Measurements from ENCODE around the gene PBX3. TPM values are rescaled to one million over a fixed set of nuclear protein-coding genes. Genes with fewer than 3 reads are reported as not detected.

Gene PBX3
- total RNA-seq, 4 donors from 2014 or later, result 18.0 to 33.5 (median 24.2) TPM

GRCh38 chr9:125810161-125810560 is 63.0 kb downstream of the PBX3 start:
- peaks cover 0 to 6% (median 0%) of the 10 kb centered on the region in 4 donors for H3K4me1 ChIP-seq
- H3K9me3 ChIP-seq, result no peaks in the 10 kb centered on the region
- no peak overlapping the region for H3K4me3 ChIP-seq
- DNase-seq (ENCODE audit: low spot score in 2 of 2), result no peak
- H3K27me3 ChIP-seq, result no peaks in the 10 kb centered on the region
- no peak for TF ChIP-seq POLR2A (IDR thresholded peaks at IDR 0.05)
- TF ChIP-seq EP300 (IDR thresholded peaks at IDR 0.05), result no peak
- no peak for TF ChIP-seq CTCF (IDR thresholded peaks at IDR 0.05)
- H3K27ac ChIP-seq, result no peak overlapping the region
- H3K36me3 ChIP-seq, result peaks cover 0 to 7% (median 0%) of the 10 kb centered on the region in 3 donors

DNA sequence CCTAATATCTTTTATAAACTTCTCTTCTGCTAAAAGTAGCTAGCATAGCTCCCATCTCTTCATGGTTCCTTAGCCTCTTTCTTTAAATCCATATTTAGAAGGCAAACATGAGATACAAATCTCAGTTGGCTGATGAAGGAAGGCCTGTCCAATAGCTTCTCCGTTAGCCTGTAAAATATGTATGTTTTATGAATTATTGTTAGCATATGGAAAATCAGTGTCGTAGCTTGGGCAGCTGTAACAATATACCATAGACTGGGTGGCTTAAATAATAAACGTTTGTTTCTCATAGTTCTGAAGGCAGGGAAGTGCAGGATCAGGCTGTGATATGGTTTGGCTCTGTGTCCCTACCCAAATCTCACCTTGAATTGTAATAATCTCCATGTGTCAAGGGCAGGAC is 63.8 kb downstream of the PBX3 start:
- WGBS, 2 donors, result 72 to 75% methylated on average over 3 of the region's 3 CpGs
- no peaks in the 10 kb centered on the region for H3K27me3 ChIP-seq
- TF ChIP-seq CTCF (IDR thresholded peaks at IDR 0.05) (no peak), EP300 (IDR thresholded peaks at IDR 0.05) (no peak), POLR2A (IDR thresholded peaks at IDR 0.05) (no peak)

GRCh38 chr9:125812403-125812802 is 65.2 kb downstream of the PBX3 start:
- TF ChIP-seq EP300 (IDR thresholded peaks at IDR 0.05) (no peak), POLR2A (IDR thresholded peaks at IDR 0.05) (no peak), CTCF (IDR thresholded peaks at IDR 0.05) (no peak)
- H3K27ac ChIP-seq, result no peak overlapping the region
- peaks cover 0 to 7% (median 0%) of the 10 kb centered on the region in 3 donors for H3K36me3 ChIP-seq
- H3K27me3 ChIP-seq, result no peaks in the 10 kb centered on the region
- WGBS, 2 donors, result 95 to 97% methylated on average over 6 of the region's 6 CpGs
- H3K4me1 ChIP-seq, result peaks cover 0 to 2% (median 0%) of the 10 kb centered on the region in 4 donors
- DNase-seq (ENCODE audit: low spot score in 2 of 2), result no peak
- no peak overlapping the region for H3K4me3 ChIP-seq
- no peaks in the 10 kb centered on the region for H3K9me3 ChIP-seq

More for the DNA sequence above, 63.8 kb downstream of the PBX3 start:
- Histone ChIP-seq H3K9me3 (no peaks in the 10 kb centered on the region), H3K4me3 (no peak overlapping the region), H3K27ac (no peak overlapping the region), H3K36me3 (peaks cover 0 to 7% (median 0%) of the 10 kb centered on the region in 3 donors), H3K4me1 (peaks cover 0 to 2% (median 0%) of the 10 kb centered on the region in 4 donors)
- no peak for DNase-seq (ENCODE audit: low spot score in 2 of 2)

DNA sequence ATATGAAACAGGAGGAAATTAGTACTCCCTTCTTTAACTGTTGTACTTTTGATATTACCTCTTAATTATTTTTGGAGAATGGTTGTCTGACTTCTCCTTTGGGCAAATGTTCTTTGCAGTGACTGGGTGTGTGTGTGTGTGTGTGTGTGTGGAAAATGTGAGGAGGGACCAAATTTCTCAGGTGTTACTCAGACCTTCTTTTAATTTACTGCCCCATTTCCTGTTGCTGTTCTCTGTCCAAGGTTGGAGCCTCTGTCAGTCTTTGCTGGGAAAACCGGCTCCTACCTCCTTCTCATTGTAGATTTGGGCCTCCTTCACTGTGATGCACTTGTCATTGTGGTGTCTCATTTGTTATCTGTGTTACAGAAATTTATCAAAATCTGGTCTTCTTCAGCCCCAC is 68.4 kb downstream of the PBX3 start:
- Histone ChIP-seq H3K36me3 (peaks cover 0 to 7% (median 0%) of the 10 kb centered on the region in 3 donors), H3K9me3 (no peaks in the 10 kb centered on the region), H3K27ac (no peak overlapping the region), H3K4me3 (no peak overlapping the region), H3K4me1 (peaks cover 0 to 6% (median 2%) of the 10 kb centered on the region in 4 donors), H3K27me3 (no peaks in the 10 kb centered on the region)
- WGBS, 2 donors, result 91 to 97% methylated on average over 1 of the region's 1 CpG
- TF ChIP-seq CTCF (IDR thresholded peaks at IDR 0.05) (no peak), POLR2A (IDR thresholded peaks at IDR 0.05) (no peak), EP300 (IDR thresholded peaks at IDR 0.05) (no peak)
- no peak for DNase-seq (ENCODE audit: low spot score in 2 of 2)

DNA sequence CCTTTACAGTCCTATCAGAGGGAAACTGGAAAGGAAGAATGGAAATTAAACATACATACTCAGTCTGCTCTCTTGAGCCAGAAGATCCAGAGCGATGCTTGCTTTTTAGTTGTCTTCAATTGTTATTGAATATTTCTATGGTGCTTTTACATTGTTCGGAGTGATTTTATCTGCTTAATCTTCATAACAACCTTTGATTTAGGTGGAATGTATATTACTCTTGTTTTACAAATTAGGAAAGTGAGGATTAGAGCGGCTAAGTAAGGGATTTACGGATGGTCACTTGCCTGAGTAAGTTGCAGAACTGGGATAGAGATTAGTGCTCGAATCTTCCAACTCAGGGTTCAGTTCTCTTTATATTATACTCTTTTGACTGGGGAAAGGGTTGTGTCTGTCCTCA is 69.1 kb downstream of the PBX3 start:
- no peak overlapping the region for H3K27ac ChIP-seq

More for the DNA sequence above, 69.1 kb downstream of the PBX3 start:
- Histone ChIP-seq H3K9me3 (no peaks in the 10 kb centered on the region), H3K4me1 (peaks cover 0 to 13% (median 2%) of the 10 kb centered on the region in 4 donors), H3K36me3 (peaks cover 0 to 6% (median 0%) of the 10 kb centered on the region in 3 donors), H3K27me3 (no peaks in the 10 kb centered on the region), H3K4me3 (no peak overlapping the region)
- no peak for DNase-seq (ENCODE audit: low spot score in 2 of 2)
- TF ChIP-seq EP300 (IDR thresholded peaks at IDR 0.05), result no peak
- TF ChIP-seq CTCF (IDR thresholded peaks at IDR 0.05), result no peak
- no peak for TF ChIP-seq POLR2A (IDR thresholded peaks at IDR 0.05)
- WGBS, 2 donors, result 95 to 98% methylated on average over 5 of the region's 5 CpGs
